ENCODE measurements around the gene DPP8. TPM values are rescaled to one million over a fixed set of nuclear protein-coding genes. Genes with fewer than 3 reads are reported as not detected.

Gene DPP8
- total and polyA plus RNA-seq, 4 donors: 5.5 to 22.7 (median 17.5) TPM

GRCh38 chr15:65420975-65421359 lies 96.5 kb downstream of the DPP8 start (continued):
- TF ChIP-seq HNF4G (IDR thresholded peaks at IDR 0.05): no peak
- TF ChIP-seq RAD21 (IDR thresholded peaks at IDR 0.05): no peak
- no peak for TF ChIP-seq REST (IDR thresholded peaks at IDR 0.05)
- no peak for TF ChIP-seq EGR1 (IDR thresholded peaks at IDR 0.05; ENCODE audit: low read depth in 2 of 2)
- TF ChIP-seq MAX (IDR thresholded peaks at IDR 0.05): no peak
- TF ChIP-seq TAF1 (conservative IDR thresholded peaks at IDR 0.05): no peak

- no peak overlapping the region for H3K27ac ChIP-seq (ENCODE audit: low read depth in 1 of 2, low read length in 2 of 2)
- TF ChIP-seq ATF3 (IDR thresholded peaks at IDR 0.05) (no peak), REST (IDR thresholded peaks at IDR 0.05) (no peak)
- H3K9ac ChIP-seq (ENCODE audit: low read depth in 1 of 2, low read length in 2 of 2): no peak overlapping the region
- peaks cover 0 to 4% (median 0%) of the 10 kb centered on the region in 4 donors for H3K27me3 ChIP-seq (ENCODE audit: control insufficient read depth in 4 of 4, insufficient read depth in 4 of 4, low read length in 3 of 4)
- H3K4me3 ChIP-seq (ENCODE audit: low read depth in 1 of 3, low read length in 3 of 3): no peak overlapping the region
- no peaks in the 10 kb centered on the region for H3K36me3 ChIP-seq (ENCODE audit: control insufficient read depth in 4 of 4, insufficient read depth in 3 of 4, low read depth in 1 of 4, low read length in 3 of 4)
- 88% methylated on average over 2 of the region's 2 CpGs for WGBS
- no peak for DNase-seq (ENCODE audit: low spot score)
- no peaks in the 10 kb centered on the region for H3K9me3 ChIP-seq (ENCODE audit: control insufficient read depth in 4 of 4, low read length in 3 of 4)
- peaks cover 9 to 19% (median 14%) of the 10 kb centered on the region in 4 donors for H3K4me1 ChIP-seq (ENCODE audit: control insufficient read depth in 4 of 4, insufficient read depth in 4 of 4, low read length in 3 of 4)
These were observed 98.9 kb downstream of the DPP8 start for GRCh38 chr15:65418596-65418995.

GRCh38 chr15:65416845-65417416 lies 100.6 kb downstream of the DPP8 start:
- WGBS: 76% methylated on average over 8 of the region's 8 CpGs
- no peak for DNase-seq (ENCODE audit: low spot score)
- peaks cover 0 to 4% (median 0%) of the 10 kb centered on the region in 4 donors for H3K27me3 ChIP-seq (ENCODE audit: control insufficient read depth in 4 of 4, insufficient read depth in 4 of 4, low read length in 3 of 4)
- no peak for TF ChIP-seq REST (IDR thresholded peaks at IDR 0.05)
- no peak for TF ChIP-seq JUND (IDR thresholded peaks at IDR 0.05)
- no peak for TF ChIP-seq CTCF (IDR thresholded peaks at IDR 0.05; ENCODE audit: low read depth, low read length, missing input control)
- TF ChIP-seq MAX (IDR thresholded peaks at IDR 0.05): no peak
- no peak for TF ChIP-seq GABPA (IDR thresholded peaks at IDR 0.05 in 1 of 2, conservative IDR thresholded peaks at IDR 0.05 in 1 of 2)
- no peak for TF ChIP-seq ZBTB33 (IDR thresholded peaks at IDR 0.05)
- TF ChIP-seq RAD21 (IDR thresholded peaks at IDR 0.05): no peak
- TF ChIP-seq ATF3 (IDR thresholded peaks at IDR 0.05): no peak

More at GRCh38 chr15:65416845-65417416, 100.6 kb downstream of the DPP8 start:
- H3K36me3 ChIP-seq (ENCODE audit: control insufficient read depth in 4 of 4, insufficient read depth in 3 of 4, low read depth in 1 of 4, low read length in 3 of 4): no peaks in the 10 kb centered on the region
- H3K27ac ChIP-seq (ENCODE audit: low read depth in 1 of 2, low read length in 2 of 2): no peak overlapping the region
- peaks cover 3 to 9% (median 6%) of the 10 kb centered on the region in 4 donors for H3K4me1 ChIP-seq (ENCODE audit: control insufficient read depth in 4 of 4, insufficient read depth in 4 of 4, low read length in 3 of 4)
- H3K4me3 ChIP-seq (ENCODE audit: low read depth in 1 of 3, low read length in 3 of 3): no peak overlapping the region
- no peaks in the 10 kb centered on the region for H3K9me3 ChIP-seq (ENCODE audit: control insufficient read depth in 4 of 4, low read length in 3 of 4)
- H3K9ac ChIP-seq (ENCODE audit: low read depth in 1 of 2, low read length in 2 of 2): no peak overlapping the region

Measured in liver (tissue), 9 donors.